ENCODE results near the gene YEATS2.

YEATS2 gene

GRCh38 chr3:183826448-183827250, 129.1 kb downstream of the YEATS2 start:
- TF ChIP-seq TAF1 (IDR thresholded peaks at IDR 0.05; ENCODE audit: borderline replicate concordance, insufficient read depth, low read length) (no peak), FOXP2 (optimal IDR thresholded peaks at IDR 0.05; ENCODE audit: borderline replicate concordance, extremely low read depth, extremely low read length, insufficient read depth) (no peak), REST (IDR thresholded peaks at IDR 0.05; ENCODE audit: insufficient read depth in 1 of 2, low read depth in 2 of 2, low read length in 2 of 2) (no peak), POLR2AphosphoS5 (IDR thresholded peaks at IDR 0.05; ENCODE audit: low read depth, low read length) (no peak), SIN3A (IDR thresholded peaks at IDR 0.05; ENCODE audit: borderline replicate concordance, insufficient read depth, low read length) (no peak)

- TF ChIP-seq POLR2AphosphoS5 (IDR thresholded peaks at IDR 0.05; ENCODE audit: low read depth, low read length) (no peak), REST (IDR thresholded peaks at IDR 0.05; ENCODE audit: insufficient read depth in 1 of 2, low read depth in 2 of 2, low read length in 2 of 2) (no peak)
Measured at GRCh38 chr3:183827809-183828537, 130.4 kb downstream of the YEATS2 start.

- no peak for TF ChIP-seq REST (IDR thresholded peaks at IDR 0.05; ENCODE audit: insufficient read depth in 1 of 2, low read depth in 2 of 2, low read length in 2 of 2)
- TF ChIP-seq TAF1 (IDR thresholded peaks at IDR 0.05; ENCODE audit: borderline replicate concordance, insufficient read depth, low read length), result no peak
- TF ChIP-seq SIN3A (IDR thresholded peaks at IDR 0.05; ENCODE audit: borderline replicate concordance, insufficient read depth, low read length), result no peak
- TF ChIP-seq POLR2AphosphoS5 (IDR thresholded peaks at IDR 0.05; ENCODE audit: low read depth, low read length), result no peak
- no peak for TF ChIP-seq FOXP2 (optimal IDR thresholded peaks at IDR 0.05; ENCODE audit: borderline replicate concordance, extremely low read depth, extremely low read length, insufficient read depth)
Measured at GRCh38 chr3:183828538-183828870, 130.9 kb downstream of the YEATS2 start.

GRCh38 chr3:183829466-183829865, 131.9 kb downstream of the YEATS2 start:
- no peak for TF ChIP-seq FOXP2 (optimal IDR thresholded peaks at IDR 0.05; ENCODE audit: borderline replicate concordance, extremely low read depth, extremely low read length, insufficient read depth)
- no peak for TF ChIP-seq SIN3A (IDR thresholded peaks at IDR 0.05; ENCODE audit: borderline replicate concordance, insufficient read depth, low read length)
- no peak for TF ChIP-seq POLR2AphosphoS5 (IDR thresholded peaks at IDR 0.05; ENCODE audit: low read depth, low read length)
- no peak for TF ChIP-seq TAF1 (IDR thresholded peaks at IDR 0.05; ENCODE audit: borderline replicate concordance, insufficient read depth, low read length)
- no peak for TF ChIP-seq REST (IDR thresholded peaks at IDR 0.05; ENCODE audit: insufficient read depth in 1 of 2, low read depth in 2 of 2, low read length in 2 of 2)

Measured in PFSK-1 (cell line).